ENCODE measurements around the gene GNMT. TPM values are rescaled to one million over a fixed set of nuclear protein-coding genes. Genes with fewer than 3 reads are reported as not detected.
"Not testable (repeated sequence)": the region's sequence is repeated elsewhere in the genome, so short reads cannot be mapped to it uniquely, and the experiment has no call there.

GNMT gene
- total RNA-seq, 1 experiment from 2014 or later, result 0.30 TPM

DNA sequence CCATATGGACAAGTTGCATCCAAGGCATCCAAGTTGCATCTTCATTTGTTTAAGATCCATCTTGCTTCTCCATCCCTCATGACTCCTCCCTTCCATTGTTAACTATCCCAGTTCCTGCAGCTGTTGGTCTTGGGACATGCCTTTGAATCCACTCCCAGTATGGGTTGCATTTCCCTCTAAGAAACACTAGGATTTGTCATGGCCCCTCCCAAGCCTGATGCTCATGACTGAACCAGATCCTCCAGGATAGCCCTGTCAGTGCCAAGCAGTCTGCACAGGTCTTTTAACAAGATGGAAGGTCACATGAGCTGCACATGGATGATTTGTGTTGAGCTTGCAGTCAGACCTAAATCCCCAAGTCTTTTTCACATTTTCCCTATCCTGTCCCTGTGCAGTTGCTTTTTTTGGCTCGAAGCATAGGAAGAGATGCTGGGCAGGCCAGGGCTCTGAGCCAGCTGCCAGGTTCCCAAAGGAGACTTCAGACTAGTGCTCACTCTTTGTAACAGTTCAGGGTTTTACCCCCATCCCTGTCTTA is 28.0 kb downstream of the GNMT start:
- TF ChIP-seq, protein P1, sequence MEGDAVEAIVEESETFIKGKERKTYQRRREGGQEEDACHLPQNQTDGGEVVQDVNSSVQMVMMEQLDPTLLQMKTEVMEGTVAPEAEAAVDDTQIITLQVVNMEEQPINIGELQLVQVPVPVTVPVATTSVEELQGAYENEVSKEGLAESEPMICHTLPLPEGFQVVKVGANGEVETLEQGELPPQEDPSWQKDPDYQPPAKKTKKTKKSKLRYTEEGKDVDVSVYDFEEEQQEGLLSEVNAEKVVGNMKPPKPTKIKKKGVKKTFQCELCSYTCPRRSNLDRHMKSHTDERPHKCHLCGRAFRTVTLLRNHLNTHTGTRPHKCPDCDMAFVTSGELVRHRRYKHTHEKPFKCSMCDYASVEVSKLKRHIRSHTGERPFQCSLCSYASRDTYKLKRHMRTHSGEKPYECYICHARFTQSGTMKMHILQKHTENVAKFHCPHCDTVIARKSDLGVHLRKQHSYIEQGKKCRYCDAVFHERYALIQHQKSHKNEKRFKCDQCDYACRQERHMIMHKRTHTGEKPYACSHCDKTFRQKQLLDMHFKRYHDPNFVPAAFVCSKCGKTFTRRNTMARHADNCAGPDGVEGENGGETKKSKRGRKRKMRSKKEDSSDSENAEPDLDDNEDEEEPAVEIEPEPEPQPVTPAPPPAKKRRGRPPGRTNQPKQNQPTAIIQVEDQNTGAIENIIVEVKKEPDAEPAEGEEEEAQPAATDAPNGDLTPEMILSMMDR (IDR thresholded peaks at IDR 0.05; ENCODE audit: unreplicated experiment), result no peak
- BruUV-seq (replicated peaks), result no TSS peak
- ChIA-PET CTCF (interaction anchor here (1.0 to 2.1 kb wide), 2 partner anchors 9 to 22 kb away, joined by 3 to 6 read pairs; no protein-coding TSS in a partner anchor), POLR2A (interaction anchor here (0.6 to 1.9 kb wide), 5 partner anchors 10 to 169 kb away, joined by 3 to 12 read pairs (median 4); partner anchors contain the start of gene PEX6)
- H3K36me3 Mint-ChIP-seq (ENCODE audit: insufficient read depth, unreplicated experiment), result peaks cover 25% of the 10 kb centered on the region
- H3K27ac Mint-ChIP-seq (ENCODE audit: low read depth, unreplicated experiment), result no peak overlapping the region
- H3K4me3 Mint-ChIP-seq (ENCODE audit: unreplicated experiment), result no peak overlapping the region
- H3K4me1 Mint-ChIP-seq (ENCODE audit: insufficient read depth, unreplicated experiment), result peaks cover 33% of the 10 kb centered on the region
- no peaks in the 10 kb centered on the region for H3K9me3 Mint-ChIP-seq (ENCODE audit: unreplicated experiment)
- peak; percentile 17 for DNase-seq (ENCODE audit: unreplicated experiment)
- no peaks in the 10 kb centered on the region for H3K27me3 Mint-ChIP-seq (ENCODE audit: insufficient read depth, unreplicated experiment)
- intact Hi-C loops (cut with micrococcal nuclease), result no loop called here

DNA sequence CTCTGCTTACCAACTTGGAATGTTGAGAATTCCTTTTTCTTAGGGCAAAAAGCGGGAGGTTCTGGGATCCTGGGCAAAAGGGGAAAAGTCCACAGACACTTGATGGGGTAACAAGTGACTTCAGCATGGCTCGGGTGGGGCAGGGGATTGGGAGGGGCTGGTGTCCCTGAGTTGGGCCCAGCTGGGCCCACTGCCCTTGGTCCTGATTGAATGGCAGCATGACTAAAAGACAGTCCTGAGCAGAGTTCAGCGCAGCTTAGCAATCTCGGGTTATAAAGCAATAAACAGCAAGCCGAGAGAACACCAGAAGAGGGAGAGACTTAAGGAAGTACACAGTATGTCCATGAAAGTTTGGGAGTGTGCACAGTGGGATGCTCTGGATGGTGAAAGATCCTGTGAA is 29.4 kb downstream of the GNMT start:
- no peak for DNase-seq (ENCODE audit: unreplicated experiment)
- H3K36me3 Mint-ChIP-seq (ENCODE audit: insufficient read depth, unreplicated experiment), result peaks cover 25% of the 10 kb centered on the region
- BruUV-seq (replicated peaks), result no TSS peak
- H3K27ac Mint-ChIP-seq (ENCODE audit: low read depth, unreplicated experiment), result no peak overlapping the region
- intact Hi-C loops (cut with micrococcal nuclease), result no loop called here
- H3K27me3 Mint-ChIP-seq (ENCODE audit: insufficient read depth, unreplicated experiment), result no peaks in the 10 kb centered on the region
- ChIA-PET POLR2A (no interaction called here), CTCF (interaction anchor here (0.6 to 0.8 kb wide), 2 partner anchors 15 to 26 kb away, joined by 3 to 4 read pairs; no protein-coding TSS in a partner anchor)
- TF ChIP-seq, protein P1 (IDR thresholded peaks at IDR 0.05; ENCODE audit: unreplicated experiment), result no peak
- H3K4me1 Mint-ChIP-seq (ENCODE audit: insufficient read depth, unreplicated experiment), result peaks cover 32% of the 10 kb centered on the region
- no peaks in the 10 kb centered on the region for H3K9me3 Mint-ChIP-seq (ENCODE audit: unreplicated experiment)
- no peak overlapping the region for H3K4me3 Mint-ChIP-seq (ENCODE audit: unreplicated experiment)

DNA sequence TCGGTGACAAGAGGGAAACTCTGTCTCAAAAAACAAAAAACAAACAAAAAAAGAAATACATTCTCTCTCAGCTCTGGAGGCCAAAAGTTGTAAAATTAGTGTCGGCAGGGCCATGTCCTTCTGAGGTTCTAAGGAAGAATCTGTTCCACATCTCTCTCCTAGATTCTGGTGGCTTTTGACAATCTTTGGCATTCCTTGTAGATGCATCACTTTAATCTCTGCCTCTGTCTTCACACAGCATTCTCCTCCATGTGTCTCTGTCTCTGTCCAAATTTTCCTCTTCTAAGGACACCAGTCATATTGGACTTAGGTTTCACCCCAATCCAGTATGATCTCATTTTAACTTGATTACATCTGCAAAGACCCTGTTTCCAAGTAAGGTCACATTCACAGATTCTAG is 32.9 kb downstream of the GNMT start:
- peaks cover 18% of the 10 kb centered on the region for H3K36me3 Mint-ChIP-seq (ENCODE audit: insufficient read depth, unreplicated experiment)
- TF ChIP-seq, protein P1 (IDR thresholded peaks at IDR 0.05; ENCODE audit: unreplicated experiment), result no peak
- H3K4me1 Mint-ChIP-seq (ENCODE audit: insufficient read depth, unreplicated experiment), result peaks cover 2% of the 10 kb centered on the region
- no peaks in the 10 kb centered on the region for H3K9me3 Mint-ChIP-seq (ENCODE audit: unreplicated experiment)
- ChIA-PET POLR2A (no interaction called here), CTCF (interaction anchor here (0.9 kb wide), 1 partner anchor 92 kb away, joined by 3 read pairs; no protein-coding TSS in a partner anchor)
- no peaks in the 10 kb centered on the region for H3K27me3 Mint-ChIP-seq (ENCODE audit: insufficient read depth, unreplicated experiment)
- H3K4me3 Mint-ChIP-seq (ENCODE audit: unreplicated experiment), result no peak overlapping the region
- intact Hi-C loops (cut with micrococcal nuclease), result no loop called here
- H3K27ac Mint-ChIP-seq (ENCODE audit: low read depth, unreplicated experiment), result no peak overlapping the region
- no peak for DNase-seq (ENCODE audit: unreplicated experiment)
- no TSS peak for BruUV-seq (replicated peaks)

DNA sequence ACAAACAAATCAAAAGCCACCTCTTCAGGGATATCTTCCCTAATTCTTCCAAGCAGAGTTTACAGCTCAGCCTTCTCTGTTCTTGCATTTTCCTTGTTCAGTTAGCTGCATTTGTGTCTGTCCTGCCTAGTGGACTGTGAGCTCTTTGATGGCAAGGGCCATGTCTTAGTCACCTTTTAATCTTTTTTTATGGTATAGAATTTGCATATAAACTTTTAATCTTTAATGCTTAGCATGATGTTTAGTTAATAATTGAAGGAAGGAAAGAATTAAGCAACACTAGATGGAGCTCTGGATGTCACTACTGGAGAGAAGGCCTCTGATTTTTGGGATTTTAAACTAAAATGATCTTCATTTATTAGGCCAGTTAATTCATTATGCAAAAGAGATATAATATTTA is 36.0 kb downstream of the GNMT start:
- H3K9me3 Mint-ChIP-seq (ENCODE audit: unreplicated experiment), result no peaks in the 10 kb centered on the region
- BruUV-seq (replicated peaks), result no TSS peak
- no peaks in the 10 kb centered on the region for H3K4me1 Mint-ChIP-seq (ENCODE audit: insufficient read depth, unreplicated experiment)
- no peak for DNase-seq (ENCODE audit: unreplicated experiment)
- intact Hi-C loops (cut with micrococcal nuclease), result no loop called here
- TF ChIP-seq, protein P1 (IDR thresholded peaks at IDR 0.05; ENCODE audit: unreplicated experiment), result no peak
- CTCF ChIA-PET, result interaction anchor here (0.6 to 2.1 kb wide), 7 partner anchors 10 to 634 kb away, joined by 3 to 10 read pairs (median 4); partner anchors contain the start of genes KLHDC3 and MEA1
- H3K27ac Mint-ChIP-seq (ENCODE audit: low read depth, unreplicated experiment), result no peak overlapping the region
- H3K27me3 Mint-ChIP-seq (ENCODE audit: insufficient read depth, unreplicated experiment), result no peaks in the 10 kb centered on the region
- POLR2A ChIA-PET, result interaction anchor here (0.6 to 2.5 kb wide), 7 partner anchors 13 to 1086 kb away, joined by 3 to 14 read pairs (median 4); partner anchors contain the start of genes KLHDC3, MEA1, PEX6 and PPP2R5D
- H3K36me3 Mint-ChIP-seq (ENCODE audit: insufficient read depth, unreplicated experiment), result peaks cover 4% of the 10 kb centered on the region
- no peak overlapping the region for H3K4me3 Mint-ChIP-seq (ENCODE audit: unreplicated experiment)

DNA sequence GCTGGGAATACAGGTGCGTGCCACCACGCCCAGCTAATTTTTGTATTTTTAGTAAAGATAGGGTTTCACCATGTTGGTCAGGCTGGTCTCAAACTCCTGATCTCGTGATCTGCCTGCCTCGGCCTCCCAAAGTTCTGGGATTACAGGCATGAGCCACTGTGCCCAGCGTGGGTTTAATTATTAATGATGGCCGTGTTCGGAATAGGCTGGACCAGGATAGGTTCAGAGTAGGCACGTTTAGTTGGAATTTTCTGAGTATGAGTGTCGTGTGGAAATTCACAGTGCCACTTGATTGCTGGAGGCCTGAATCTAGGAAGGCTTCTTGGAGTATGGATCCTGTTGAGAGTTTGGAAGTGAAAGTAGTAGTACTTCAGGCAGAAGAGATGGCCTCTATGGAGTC is 37.7 kb downstream of the GNMT start:
- intact Hi-C loops (cut with micrococcal nuclease); DNase-seq (ENCODE audit: unreplicated experiment); H3K4me3 Mint-ChIP-seq (ENCODE audit: unreplicated experiment); H3K4me1 Mint-ChIP-seq (ENCODE audit: insufficient read depth, unreplicated experiment); H3K27ac Mint-ChIP-seq (ENCODE audit: low read depth, unreplicated experiment); CTCF ChIA-PET; H3K36me3 Mint-ChIP-seq (ENCODE audit: insufficient read depth, unreplicated experiment); H3K9me3 Mint-ChIP-seq (ENCODE audit: unreplicated experiment); BruUV-seq (replicated peaks); H3K27me3 Mint-ChIP-seq (ENCODE audit: insufficient read depth, unreplicated experiment): not testable (repeated sequence)
- POLR2A ChIA-PET, result interaction anchor here (0.6 to 2.1 kb wide), 6 partner anchors 10 to 518 kb away, joined by 3 to 14 read pairs (median 4); partner anchors contain the start of genes KLHDC3, MEA1 and PPP2R5D
